Stimulated activated CD4-positive, alpha-beta T cell treated with anti-CD3 and anti-CD28 coated beads, TNF-alpha, amount 100 ng/mL, for 24 hours (primary cell): ENCODE data around the gene MCUB.
A peak's percentile ranks its signal among the peaks of the same experiment; 100 is the strongest.
"Not testable (repeated sequence)": the region's sequence is repeated elsewhere in the genome, so short reads cannot be mapped to it uniquely, and the experiment has no call there.

Experiments
- DNase-seq, 3 experiments: peaks; one replicate each; pipeline ENCODE4 v3.0.0-alpha.2; 2020; ENCODE audit warnings: low read depth in 3 of 3

MCUB gene

DNA sequence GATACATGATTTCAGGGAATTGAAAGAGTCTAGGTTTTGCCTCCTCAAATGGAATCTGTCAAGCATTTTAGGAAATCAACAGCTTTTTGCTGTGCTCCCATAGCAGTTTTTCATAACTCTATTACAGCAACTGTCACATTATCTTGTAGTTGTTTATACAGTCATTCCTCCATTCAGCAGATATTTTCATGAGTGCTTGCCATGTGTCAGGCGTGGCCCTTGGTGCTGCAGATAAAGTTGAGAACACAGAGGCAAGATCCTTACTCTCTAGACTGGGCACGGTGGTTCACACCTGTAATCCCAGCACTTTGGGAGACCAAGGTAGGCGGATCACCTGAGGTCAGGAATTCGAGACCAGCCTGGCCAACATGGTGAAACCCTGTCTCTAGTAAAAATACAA, 67.3 kb downstream of the MCUB start:
- DNase-seq, result no peak

DNA sequence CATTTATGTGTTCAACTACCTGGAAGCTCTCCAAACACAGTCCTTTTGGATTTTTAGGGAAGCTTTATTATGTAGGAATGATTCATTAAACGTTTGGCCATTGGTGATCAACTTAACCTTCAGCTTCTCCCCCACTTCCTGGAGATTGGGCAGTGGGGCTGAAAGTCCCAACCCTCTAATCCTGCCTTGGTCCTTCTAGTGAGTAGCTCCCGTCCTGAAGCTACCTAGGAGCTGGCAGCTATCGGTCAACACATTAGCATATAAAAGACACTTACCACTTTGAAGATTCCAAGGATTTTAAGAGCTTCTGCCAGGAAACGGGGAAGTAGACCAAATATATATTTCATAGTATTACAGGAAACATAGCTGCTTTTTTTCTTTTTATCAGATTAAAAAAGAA, 69.7 kb downstream of the MCUB start:
- DNase-seq, result no peak

DNA sequence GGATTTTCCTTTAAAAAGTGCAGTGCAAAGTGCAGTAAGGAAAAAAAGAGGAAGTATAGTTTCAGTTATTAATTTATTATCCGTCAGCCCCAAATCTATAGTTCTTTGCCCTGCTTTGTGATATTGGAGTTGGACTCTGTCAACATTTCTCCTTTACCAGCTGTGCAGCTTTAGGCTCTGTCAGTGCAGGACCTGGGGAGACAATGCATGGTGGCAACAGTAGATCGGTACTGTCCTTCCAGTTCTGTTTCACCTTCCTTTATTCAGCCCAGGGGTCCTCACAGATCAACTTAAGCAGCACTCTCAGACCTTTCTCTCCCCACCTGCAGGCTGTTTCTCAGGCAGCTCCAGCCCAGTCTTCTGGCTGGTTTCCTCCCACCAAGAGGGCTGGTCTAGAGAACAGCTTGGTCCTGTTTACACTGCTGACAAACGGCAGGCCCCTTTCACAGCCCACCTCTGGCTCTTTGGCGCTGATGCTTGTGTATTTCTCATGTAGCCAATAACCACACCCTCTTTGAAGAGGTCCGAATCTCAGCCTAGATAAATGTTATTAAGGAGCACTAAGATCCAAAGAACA, 71.6 kb downstream of the MCUB start:
- DNase-seq, result no peak

DNA sequence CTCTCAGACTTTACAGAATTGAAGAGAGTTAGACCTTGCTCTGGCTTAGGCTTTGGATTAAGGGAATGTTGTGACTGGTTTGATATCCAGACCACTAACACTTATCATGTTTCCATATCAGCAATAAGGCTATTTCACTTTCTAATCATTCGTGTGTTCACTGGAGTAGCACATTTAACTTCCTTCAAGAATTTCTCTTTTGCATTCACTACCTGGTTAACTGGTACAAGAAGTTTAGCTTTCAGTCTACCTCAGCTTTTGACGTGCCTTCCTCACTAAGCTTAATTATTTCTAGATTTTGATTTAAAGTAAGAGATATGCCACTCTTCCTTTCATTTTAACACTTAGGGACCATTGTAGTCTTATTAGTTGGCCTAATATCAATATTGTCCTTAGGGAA, 80.6 kb downstream of the MCUB start:
- DNase-seq, result no peak

GRCh38 chr4:109645874-109646710, 86.0 kb downstream of the MCUB start:
- no peak for DNase-seq

GRCh38 chr4:109648266-109648996, 88.4 kb downstream of the MCUB start:
- no peak for DNase-seq

- no peak for DNase-seq
Observed at GRCh38 chr4:109648997-109649575, 89.0 kb downstream of the MCUB start.

DNA sequence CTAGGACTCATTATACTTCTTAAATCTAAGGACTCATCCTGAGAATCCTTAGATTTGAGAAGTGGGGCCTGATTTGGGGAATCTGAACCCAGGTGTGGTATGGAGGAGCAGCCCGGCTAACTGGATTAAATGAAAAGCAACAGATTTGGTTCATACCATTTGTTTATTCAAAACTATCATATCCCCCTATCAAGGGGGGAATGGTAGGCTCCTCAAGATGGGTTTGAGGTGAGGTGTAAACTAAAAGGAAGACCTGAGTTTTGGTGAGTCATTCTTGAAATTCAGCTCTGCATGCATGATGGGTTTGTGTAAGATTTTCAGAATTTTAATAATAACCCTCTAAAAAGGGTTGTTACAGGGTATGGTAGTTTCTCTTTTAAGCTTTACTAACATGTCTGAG, 89.8 kb downstream of the MCUB start:
- DNase-seq, result no peak

DNA sequence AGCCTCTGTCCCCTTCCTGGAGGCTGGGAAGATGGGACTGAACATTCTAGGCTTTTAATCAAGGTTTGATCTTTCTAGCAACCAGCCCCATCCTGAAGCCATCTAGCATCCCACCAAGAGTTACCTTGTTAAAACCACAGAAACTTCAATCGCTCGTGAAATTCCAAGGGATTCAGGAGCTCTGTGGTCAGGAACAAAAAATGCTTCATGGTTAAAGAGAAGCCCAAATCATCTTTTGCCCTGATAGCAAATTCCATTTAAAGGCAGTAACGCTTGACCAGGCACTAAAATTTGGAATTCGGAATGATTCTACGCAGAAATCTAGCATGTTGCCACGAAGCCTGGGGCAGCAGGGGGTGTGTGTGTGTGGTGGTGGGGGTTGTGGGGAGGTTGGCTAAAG, 95.3 kb downstream of the MCUB start:
- DNase-seq, result no peak

GRCh38 chr4:109657854-109658418, 97.9 kb downstream of the MCUB start:
- no peak for DNase-seq

DNA sequence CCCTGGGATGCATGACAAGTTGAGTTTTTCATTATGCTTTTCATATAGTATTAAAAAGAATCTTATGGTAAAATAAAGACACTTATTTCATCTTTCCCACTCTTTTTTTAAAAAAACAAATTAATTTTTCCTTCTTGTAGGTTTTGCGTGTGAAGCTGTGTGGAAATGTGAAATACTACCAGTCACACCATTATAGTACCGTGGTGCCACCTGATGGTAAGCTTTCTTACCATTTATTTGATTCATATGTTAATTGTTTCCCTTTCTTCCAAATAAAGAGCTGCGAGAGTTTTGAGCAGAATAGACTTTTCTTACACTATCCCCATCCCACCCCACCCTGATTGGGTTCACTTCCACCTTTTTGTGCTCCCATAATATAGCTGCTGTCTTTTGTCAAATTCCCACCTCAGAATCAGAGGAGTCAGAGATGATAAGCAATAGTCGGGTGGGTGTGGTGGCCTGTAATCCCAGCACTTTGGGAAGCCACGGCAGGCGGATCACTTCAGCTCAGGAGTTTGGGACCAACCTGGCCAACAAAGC, 98.9 kb downstream of the MCUB start:
- no peak for DNase-seq

DNA sequence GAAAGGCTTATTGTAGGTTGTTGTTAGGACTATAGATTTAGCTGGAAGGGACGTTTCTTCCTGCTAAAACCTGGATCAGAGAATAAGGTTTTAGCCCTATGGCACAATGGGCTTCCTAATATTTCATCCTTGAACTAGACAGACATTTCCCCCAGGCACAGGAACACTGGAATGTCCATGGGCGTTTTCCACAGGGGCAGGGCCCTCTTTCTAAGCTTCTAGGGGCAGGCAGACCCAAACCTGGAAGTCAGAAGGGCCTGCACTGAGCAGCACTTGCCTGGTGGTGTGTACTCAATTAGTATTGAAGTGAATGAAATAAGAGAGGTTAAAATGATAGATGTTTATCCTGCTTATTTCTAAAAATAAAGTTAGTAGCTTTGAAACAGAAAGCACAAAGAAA, 102.1 kb downstream of the MCUB start:
- DNase-seq, result no peak

DNA sequence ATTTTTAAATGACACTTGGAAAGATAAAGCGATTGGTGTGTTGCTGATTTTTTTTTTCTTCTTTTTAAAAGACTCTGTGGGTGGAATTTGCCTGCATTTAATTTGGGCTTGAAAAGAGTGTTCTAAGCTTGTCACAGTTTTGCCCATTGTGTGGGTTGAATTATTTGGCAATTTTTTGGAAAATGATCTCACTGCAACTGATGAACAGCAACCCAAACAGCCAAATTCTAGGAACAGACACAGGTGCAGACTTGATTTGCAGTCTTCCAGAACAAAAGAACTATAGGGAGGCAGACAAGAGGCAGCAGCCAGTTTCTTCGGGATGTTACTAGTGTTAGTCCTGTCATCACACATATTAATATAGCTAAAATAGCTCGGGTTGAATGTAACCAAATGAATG, 102.7 kb downstream of the MCUB start:
- no peak for DNase-seq

GRCh38 chr4:109665783-109666485, 105.9 kb downstream of the MCUB start:
- DNase-seq, result no peak

GRCh38 chr4:109671350-109671749, 111.3 kb downstream of the MCUB start:
- DNase-seq, result peak in 1 of 3 experiments; percentile 16

DNA sequence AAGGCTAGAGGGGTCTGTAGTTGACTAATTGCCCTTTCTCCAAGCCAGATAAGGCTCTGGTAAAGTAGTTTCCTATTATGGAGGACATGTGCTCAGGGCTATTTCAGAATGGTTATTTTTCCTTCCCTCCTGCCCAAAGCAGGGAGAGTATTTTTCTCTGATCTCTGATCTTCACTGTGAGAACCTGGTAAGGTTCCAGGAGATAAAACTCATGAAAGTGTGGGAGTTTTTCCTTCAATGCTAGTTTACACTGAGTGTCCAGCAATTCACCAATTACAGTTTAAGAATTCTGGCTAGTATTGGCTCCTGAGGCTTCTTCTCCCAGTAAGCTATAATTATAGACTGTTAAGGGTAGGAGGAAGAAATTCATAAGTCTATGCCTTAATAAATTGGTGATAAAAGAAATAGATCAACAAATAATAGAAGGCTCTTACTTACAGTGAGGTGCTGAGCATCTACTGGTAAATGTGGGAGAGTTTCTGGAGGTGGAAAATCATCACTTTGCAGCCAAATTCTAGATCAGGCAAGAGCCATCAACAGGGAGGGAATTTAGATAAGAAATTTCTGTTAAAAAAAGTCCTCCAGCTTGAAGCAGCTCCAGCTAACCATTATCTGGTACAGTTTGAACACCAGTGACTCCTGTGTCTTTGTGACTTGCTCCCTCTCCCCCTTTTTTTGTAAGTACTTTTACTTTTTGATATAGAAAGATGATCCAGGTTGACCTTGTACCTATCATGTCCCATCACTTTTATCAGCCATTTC, 112.3 kb downstream of the MCUB start:
- DNase-seq, result no peak

DNA sequence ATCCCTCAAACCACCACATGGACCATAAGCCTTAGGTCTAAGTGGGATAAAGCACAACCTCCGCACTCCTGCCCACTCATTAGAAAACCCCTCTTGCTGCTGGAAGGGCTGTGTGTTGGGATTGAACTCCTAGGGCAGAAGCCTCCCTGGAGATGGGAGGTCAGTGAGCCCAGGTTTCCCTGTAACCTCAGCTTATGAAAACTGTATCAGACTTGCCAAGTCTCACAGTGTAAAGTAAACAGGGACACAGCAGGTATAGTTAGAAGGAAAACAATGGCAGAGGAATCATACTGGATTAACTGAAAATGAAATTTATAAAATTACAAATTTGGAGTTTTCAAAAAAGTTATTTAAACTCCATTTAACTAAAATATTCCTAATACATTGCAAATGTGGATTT, 113.3 kb downstream of the MCUB start:
- DNase-seq, result no peak

DNA sequence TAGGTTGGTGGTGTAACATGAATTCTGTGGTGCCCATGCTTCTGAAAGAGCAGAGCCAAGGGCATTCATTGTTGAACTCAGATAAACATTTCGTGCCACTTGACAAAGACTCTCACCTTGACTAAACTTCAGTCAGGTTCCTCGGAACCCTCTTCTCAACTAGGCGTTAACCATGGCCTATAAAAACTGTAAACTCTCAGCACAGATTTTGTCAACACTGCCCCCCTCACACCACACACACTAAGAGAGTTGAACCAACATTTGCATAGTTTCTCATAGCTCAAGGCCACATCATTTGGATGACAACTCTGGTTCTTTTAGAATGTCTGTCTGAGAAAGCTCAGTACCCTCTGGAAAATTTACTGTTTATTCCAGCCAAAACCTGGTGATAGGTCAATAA, 115.1 kb downstream of the MCUB start:
- DNase-seq, result no peak

- no peak for DNase-seq
Observed at GRCh38 chr4:109675843-109676242, 115.8 kb downstream of the MCUB start.

GRCh38 chr4:109676886-109677285, 116.8 kb downstream of the MCUB start:
- no peak for DNase-seq

DNA sequence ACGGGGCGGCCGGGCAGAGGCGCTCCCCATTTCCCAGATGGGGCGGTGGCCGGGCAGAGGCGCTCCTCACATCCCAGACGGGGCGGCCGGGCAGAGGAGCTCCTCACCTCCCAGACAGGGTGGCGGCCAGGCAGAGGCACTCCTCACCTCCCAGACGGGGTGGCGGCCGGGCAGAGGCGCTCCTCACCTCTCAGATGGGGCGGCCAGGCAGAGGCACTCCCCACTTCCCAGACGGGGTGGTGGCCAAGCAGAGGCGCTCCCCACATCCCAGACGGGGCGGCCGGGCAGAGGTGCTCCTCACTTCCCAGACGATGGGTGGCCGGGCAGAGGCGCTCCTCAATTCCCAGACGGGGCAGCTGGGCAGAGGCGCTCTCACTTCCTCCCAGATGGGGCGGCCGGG, 118.4 kb downstream of the MCUB start:
- DNase-seq, result not testable (repeated sequence)
